HTR-8/SVneo (cell line): ENCODE results near the gene LYPD3.

Experiments used
- DNase-seq: peaks from one replicate; pipeline ENCODE4 v3.0.0; 2011; ENCODE audit warnings: low spot score, mixed read lengths; ENCODE audit not compliant: insufficient read length
- FAIRE-seq: peaks from 2 replicates; lab custom pipeline; 2011; peaks lifted over from hg19 to GRCh38; lab: Jason Lieb, UNC

The LYPD3 gene

GRCh38 chr19:43488179-43488578 lies 22.8 kb upstream of the LYPD3 start:
- FAIRE-seq (no peak), DNase-seq (no peak)

DNA sequence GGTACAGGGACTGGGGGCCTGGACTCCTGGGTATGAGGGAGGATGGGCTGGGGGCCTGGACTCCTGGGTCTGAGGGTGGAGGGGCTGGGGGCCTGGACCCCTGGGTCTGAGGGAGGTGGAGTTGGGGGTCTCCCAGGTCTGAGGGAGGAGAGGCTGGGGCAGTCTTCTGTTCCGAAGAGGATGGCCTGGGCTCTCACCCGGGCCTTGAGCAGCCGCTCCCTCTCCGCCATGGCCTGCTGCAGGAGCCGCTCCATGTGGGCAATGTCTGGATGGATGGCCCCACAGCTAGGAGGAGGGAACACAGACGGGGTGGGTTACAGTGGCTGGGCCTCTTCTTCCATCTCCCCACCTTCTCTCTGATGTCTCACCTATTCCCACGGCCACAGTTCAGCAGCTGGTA lies 21.0 kb upstream of the LYPD3 start:
- DNase-seq (no peak), FAIRE-seq (no peak)

GRCh38 chr19:43485951-43486350 lies 20.5 kb upstream of the LYPD3 start:
- no peak for DNase-seq
- FAIRE-seq = no peak

- FAIRE-seq (no peak), DNase-seq (no peak)
These were observed 17.9 kb upstream of the LYPD3 start for GRCh38 chr19:43483281-43483680.

DNA sequence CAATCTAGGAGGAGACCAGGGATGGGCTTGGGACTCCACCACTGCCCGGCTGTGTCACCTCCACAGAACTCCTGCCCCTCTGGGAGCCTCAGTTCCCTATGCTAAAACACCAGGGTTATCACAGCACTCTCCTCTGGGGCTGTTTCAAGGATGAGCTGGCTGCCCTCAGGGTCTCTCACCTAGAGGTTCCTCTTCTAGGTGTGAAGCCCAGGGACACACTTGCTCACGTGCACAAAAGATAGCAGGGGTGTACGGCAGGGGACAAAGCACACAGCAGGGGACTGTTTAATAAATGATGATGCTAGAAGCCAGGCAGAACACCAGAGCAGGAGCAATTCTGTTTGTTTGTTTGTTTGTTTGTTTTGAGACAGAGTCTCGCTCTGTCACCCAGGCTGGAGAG lies 16.8 kb upstream of the LYPD3 start:
- DNase-seq (no peak), FAIRE-seq (no peak)

DNA sequence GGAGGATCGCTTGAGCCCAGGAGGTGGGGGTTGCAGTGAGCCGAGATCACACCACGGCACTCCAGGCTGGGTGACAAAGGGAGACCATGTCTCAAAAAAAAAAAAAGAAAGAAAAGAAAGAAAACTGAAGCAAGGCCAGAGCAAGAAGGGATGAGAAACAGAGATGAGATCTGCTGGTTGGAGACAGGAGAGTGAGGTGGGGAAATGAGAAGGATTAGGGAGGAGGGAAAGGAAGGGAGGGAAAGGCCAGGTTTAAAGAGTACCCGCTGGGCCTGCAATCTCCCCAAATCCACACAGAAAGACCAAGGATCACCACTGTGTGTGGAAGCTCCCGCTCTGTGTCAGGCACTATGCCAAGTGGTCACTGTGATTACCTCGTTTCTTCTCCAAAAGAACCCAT lies 16.3 kb upstream of the LYPD3 start:
- DNase-seq (no peak), FAIRE-seq (no peak)

DNA sequence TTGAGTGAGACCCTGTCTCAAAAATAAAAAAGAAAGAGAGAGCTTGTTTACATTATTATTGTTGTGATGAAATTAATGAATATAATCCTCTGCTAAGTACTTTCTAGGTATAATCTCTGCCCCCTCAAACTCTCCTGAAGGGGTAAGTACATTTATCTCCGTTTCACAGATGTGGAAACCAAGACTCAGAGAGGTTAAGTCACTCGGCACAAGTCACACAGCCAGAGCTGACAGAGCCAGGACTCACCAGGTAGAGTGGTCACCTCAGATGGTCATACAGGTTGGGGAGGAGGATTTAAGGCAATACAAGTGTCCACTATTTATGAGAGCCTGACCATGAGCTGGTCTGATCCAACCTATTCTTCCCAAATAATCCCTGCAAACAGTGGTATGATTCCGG lies 15.2 kb upstream of the LYPD3 start:
- DNase-seq (no peak), FAIRE-seq (no peak)

- DNase-seq (no peak), FAIRE-seq (no peak)
These were observed 14.7 kb upstream of the LYPD3 start for GRCh38 chr19:43479961-43480561.

DNA sequence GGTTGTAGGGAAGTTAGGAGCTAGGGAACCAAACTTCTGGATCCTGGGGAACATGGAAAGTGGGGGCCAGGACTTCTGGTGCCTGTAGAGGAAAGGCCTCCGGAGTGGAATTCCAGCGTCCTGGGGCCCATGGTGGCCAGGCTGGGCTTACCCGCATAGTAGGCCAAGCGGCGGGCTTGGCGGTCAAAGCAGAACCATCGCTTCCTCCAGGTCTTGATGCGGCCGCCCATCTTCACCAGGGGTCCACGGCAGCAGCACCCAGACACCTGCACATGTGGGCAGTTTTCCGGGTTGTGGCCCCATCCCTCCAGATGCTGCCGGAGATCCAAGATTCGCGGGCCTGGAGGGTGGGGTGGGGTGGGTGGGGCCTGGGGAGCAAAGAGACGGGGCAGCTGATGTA lies 13.8 kb upstream of the LYPD3 start:
- DNase-seq (no peak), FAIRE-seq (no peak)

DNA sequence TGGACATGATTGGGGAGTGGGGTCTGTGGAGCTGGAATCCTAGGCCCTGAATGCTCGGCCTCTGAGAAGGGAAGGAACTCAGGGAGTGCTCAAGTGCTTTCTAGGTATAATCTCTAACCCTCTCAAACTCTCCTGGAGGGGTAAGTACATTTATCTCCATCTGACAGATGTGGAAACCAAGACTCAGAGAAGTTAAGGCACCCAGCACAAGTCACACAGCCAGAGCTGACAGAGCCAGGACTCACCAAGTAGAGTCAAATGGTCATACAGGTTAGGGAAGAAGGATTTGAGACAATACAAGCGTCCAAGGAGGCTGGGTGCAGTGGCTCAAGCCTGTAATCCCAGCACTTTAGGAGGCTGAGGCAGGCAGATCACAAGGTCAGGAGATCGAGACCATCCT lies 12.9 kb upstream of the LYPD3 start:
- FAIRE-seq = no peak

GRCh38 chr19:43476606-43477005 lies 11.2 kb upstream of the LYPD3 start:
- DNase-seq (no peak), FAIRE-seq (no peak)

More for the DNA sequence above, 12.9 kb upstream of the LYPD3 start:
- no peak for DNase-seq

DNA sequence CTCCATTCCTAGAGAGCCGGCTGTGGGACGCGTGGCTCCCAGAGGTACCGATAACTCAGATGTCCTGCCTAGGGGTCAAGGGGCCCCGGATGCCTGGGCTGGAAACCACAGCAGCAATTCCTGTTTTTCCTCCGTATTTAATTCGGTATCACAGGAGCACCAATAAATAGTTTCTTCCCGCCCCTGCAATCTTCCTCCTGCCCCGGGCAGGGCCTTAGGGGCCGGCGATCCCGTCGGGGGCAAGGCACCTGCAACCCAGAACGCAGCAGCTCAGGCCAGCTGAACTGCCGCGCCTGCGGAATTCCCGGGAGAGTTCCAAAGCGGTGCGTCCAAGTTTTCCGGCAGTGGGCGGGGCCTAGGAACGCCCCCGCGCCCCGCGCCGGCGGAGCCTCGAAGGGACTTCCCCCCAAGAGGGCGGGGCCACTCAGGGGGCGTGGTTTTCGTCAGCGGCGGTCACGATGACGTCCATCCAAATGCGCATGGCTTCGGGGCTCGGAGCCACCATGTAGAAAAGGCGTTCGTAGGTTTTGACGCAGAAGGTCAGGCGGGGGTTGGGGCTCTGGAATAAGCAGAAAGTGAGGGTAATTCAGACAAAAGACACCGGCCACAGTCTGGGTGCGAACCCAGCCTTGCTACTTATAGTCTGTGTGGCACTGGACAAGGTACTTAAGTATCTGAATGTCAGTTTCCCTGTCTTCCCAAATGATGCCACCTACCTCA lies 9.7 kb upstream of the LYPD3 start:
- peak; percentile 82 for DNase-seq
- peak; percentile 89 for FAIRE-seq

GRCh38 chr19:43474487-43474886 lies 9.1 kb upstream of the LYPD3 start:
- DNase-seq (no peak), FAIRE-seq (no peak)

DNA sequence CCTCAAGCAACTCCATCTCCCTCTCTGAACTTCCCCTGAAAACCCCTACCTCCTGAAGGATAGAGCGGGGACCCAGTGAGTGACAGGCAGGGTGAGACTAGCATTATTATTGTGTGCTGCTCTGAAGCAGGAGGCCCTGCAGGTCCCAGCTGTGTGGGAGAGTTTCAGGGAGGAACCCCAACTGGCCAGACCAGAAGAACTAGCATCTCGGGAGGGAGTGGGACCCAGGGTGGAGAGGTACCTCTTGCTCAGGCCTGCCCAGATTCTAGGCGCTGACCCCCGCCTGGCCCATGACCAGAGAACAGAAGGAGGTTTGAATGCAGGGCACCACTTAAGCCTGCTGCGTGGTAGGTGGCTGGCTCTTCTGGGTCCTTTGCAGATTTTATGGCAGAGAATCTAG lies 5.7 kb upstream of the LYPD3 start:
- no peak for FAIRE-seq
- no peak for DNase-seq

DNA sequence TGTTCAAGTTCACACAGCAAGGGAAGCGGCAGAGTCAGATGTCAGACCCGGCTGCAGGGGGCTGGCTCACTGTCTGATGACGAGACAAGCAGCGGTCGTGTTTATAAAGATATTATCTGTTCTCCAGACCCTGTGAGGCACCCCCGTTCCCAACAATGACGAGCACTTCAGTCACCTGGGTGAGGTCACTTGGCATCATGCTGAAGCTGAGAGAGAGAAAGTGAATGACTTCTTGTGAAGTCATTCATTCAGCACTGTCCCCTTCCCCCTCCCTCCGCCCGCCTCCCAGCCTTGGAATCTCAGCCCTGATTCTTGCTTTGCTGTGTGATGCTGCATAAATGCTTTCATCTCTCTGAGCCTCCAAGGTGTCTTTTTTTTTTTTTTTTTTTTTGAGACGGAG lies 4.9 kb upstream of the LYPD3 start:
- DNase-seq (no peak), FAIRE-seq (peak; percentile 26)

GRCh38 chr19:43469160-43469480 lies 3.7 kb upstream of the LYPD3 start:
- DNase-seq (no peak), FAIRE-seq (no peak)

- DNase-seq (no peak), FAIRE-seq (peak; percentile 9)
These were observed 3.1 kb upstream of the LYPD3 start for GRCh38 chr19:43468354-43469159.

- DNase-seq = no peak
- no peak for FAIRE-seq
These were observed 2.3 kb upstream of the LYPD3 start for GRCh38 chr19:43467730-43468129.

DNA sequence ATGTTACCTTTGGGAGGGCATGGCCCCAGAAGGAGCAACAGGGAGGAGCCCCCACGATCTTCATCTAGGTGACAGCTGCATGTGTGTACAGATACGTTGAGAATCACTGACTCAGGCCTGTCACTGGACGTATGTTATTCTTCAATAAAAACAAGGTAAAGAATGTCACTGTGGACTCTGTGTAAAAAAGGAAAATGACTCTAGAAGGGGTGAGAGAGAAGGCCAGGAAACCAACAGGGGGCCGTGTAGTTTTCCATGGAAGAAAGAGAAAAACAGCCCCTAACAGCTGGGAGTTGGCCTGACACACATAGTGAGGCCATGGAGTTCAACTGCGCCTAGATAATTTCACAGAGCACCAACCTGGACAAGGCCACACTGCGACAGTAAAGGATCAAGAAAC lies 1.9 kb upstream of the LYPD3 start:
- FAIRE-seq (peak; percentile 33), DNase-seq (no peak)

DNA sequence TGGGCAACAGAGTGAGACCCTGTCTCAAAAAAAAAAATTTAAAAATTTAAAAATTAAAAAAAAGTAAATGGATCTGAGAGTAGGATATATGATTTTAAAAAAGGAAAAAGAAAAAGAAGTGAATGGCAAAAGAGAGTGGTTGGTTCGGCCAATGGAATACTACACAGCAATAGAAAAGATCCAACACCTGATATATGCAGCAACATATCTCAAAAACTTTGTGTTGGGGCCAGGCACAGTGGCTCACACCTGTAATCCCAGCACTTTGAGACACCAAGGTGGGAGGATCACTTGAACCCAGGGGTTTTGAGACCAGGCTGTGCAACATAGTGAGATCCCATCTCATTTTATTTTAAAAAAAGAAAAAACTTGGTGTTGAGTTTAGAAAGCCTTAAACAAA lies 1.4 kb upstream of the LYPD3 start:
- FAIRE-seq (no peak), DNase-seq (no peak)

DNA sequence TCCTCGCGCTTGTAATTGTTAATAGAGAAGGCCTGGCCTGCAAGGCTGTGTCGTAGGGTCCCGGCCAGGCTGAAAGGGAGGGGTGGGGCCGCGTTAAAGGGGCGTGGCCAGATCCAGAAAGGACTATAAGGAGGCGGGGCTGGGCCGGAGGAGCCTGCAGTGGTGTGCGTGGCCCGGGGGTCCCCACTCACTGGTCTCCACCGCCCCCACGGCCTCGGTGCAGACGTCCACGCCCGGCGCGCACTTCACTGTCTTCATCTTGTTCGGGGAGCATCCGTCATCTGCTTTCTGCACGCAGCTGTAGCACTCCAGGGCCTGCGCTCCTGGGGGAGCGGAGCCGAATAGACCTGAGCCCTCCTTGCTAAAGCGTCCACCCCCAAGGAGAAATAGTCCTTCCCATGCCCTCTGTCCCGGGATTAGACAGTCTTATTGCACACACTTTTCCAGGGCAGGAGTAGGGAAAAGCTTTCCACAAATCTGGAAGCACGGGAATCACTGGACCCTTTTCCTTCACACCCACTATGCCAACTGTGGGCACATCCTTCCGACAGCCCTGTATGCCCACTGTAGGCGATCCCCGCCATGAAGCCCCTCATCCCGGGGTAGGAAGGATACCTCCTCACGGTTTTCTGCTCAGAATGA lies 1.2 kb downstream of the LYPD3 start:
- no peak for DNase-seq
- FAIRE-seq = no peak
